HCT116 (cell line): ENCODE results near the gene RPS27L.

Experiments used
- EZH2 ChIP-seq: fragments of 200-600 bp; sonication (generic); IDR thresholded peaks from 2 replicates; pipeline ENCODE4 v1.6.1; 2017; ENCODE audit warnings: antibody characterized with exemption, mixed run types
- JUND ChIP-seq: IDR thresholded peaks from 2 replicates; pipeline ENCODE4 v1.6.1; 2012
- POLR2A ChIP-seq: IDR thresholded peaks from 2 replicates; pipeline ENCODE4 v1.7.0; 2011; ENCODE audit warnings: borderline replicate concordance; ENCODE audit not compliant: insufficient read depth, insufficient read length; ENCODE audit errors: extremely low read depth
- POLR2AphosphoS5 ChIP-seq: IDR thresholded peaks from 2 replicates; pipeline ENCODE4 v1.6.1; 2011; ENCODE audit warnings: mild to moderate bottlenecking, low read depth, low read length, moderate library complexity
- TCF7L2 ChIP-seq: IDR thresholded peaks from 2 replicates; pipeline ENCODE4 v1.7.0; 2011; ENCODE audit warnings: borderline replicate concordance, inconsistent platforms; ENCODE audit not compliant: insufficient read depth, insufficient read length; ENCODE audit errors: extremely low read depth
- YY1 ChIP-seq: IDR thresholded peaks from 2 replicates; pipeline ENCODE4 v1.6.1; 2011; ENCODE audit warnings: low read length, low read depth, moderate library complexity, mild to moderate bottlenecking; ENCODE audit not compliant: insufficient replicate concordance; ENCODE audit errors: extremely low read depth
- TF ChIP-seq, protein P1 (sequence below): IDR thresholded peaks from 2 replicates; pipeline ENCODE4 v1.6.1; 2012
- TF ChIP-seq, protein P2 (sequence below), 3 experiments: fragments of 200-600 bp in 1 of 3; sonication (generic) in 1 of 3; IDR thresholded peaks in 2 of 3; conservative IDR thresholded peaks in 1 of 3; 2 replicates each; pipeline ENCODE4 v1.5.1; 2012 to 2017; ENCODE audit warnings: low read depth in 2 of 3, low read length in 2 of 3, antibody characterized with exemption in 1 of 3, borderline replicate concordance in 1 of 3, control low read depth in 1 of 3, mild to moderate bottlenecking in 1 of 3, mixed read lengths in 1 of 3, mixed run types in 1 of 3, moderate library complexity in 1 of 3; ENCODE audit not compliant: insufficient read depth in 1 of 3

DNA sequence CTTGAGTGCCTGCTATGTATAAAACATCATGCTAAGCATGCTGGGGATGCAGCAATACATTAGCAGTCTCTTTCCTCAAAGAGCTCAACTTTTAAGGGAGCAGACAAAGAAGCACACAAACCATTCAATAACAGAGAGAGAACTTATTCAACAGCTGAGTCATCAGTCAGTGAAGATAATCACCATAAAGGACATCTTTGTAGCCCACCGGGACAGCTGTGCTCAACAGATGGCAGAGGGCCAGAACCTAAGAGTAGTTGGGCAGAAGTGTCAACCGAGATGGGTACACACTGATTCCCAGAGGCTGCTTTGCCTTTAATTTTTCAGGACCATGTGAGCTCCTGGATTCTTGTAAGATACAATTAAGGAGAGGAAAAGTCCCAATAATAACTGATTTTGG is 27.9 kb upstream of the RPS27L start:
- TF ChIP-seq, protein P1, sequence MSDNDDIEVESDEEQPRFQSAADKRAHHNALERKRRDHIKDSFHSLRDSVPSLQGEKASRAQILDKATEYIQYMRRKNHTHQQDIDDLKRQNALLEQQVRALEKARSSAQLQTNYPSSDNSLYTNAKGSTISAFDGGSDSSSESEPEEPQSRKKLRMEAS: no peak
- TF ChIP-seq POLR2AphosphoS5: no peak
- TF ChIP-seq, protein P2, sequence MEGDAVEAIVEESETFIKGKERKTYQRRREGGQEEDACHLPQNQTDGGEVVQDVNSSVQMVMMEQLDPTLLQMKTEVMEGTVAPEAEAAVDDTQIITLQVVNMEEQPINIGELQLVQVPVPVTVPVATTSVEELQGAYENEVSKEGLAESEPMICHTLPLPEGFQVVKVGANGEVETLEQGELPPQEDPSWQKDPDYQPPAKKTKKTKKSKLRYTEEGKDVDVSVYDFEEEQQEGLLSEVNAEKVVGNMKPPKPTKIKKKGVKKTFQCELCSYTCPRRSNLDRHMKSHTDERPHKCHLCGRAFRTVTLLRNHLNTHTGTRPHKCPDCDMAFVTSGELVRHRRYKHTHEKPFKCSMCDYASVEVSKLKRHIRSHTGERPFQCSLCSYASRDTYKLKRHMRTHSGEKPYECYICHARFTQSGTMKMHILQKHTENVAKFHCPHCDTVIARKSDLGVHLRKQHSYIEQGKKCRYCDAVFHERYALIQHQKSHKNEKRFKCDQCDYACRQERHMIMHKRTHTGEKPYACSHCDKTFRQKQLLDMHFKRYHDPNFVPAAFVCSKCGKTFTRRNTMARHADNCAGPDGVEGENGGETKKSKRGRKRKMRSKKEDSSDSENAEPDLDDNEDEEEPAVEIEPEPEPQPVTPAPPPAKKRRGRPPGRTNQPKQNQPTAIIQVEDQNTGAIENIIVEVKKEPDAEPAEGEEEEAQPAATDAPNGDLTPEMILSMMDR (IDR thresholded peaks at IDR 0.05 in 2 of 3, conservative IDR thresholded peaks at IDR 0.05 in 1 of 3; ENCODE audit: borderline replicate concordance in 1 of 3, insufficient read depth in 1 of 3, low read depth in 2 of 3, low read length in 2 of 3): no peak
- TF ChIP-seq POLR2A: no peak
- TF ChIP-seq YY1: no peak
- no peak for TF ChIP-seq JUND
- TF ChIP-seq EZH2: no peak
- TF ChIP-seq TCF7L2: no peak
